ENCODE data around the gene PLPP1.

PLPP1 gene

DNA sequence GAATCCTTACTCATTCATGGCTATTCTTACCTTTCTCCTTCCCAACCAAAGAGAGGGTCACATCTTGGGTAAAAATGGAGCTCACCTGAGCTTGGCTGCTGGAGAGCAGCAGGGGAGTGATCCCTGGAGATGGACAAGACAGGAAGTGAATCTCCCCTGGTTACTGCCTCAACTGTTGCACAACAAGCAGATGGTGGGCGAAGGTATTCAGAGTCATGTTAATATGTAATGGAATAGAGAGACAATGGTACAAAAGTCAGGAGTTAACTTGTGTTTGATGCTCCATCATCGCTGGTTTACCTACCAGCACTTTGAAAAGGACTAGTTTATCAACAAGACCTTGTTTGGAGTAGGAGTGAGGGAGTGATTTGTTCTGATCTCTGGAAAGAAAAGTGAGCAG lies 13.0 kb upstream of the PLPP1 start:
- TF ChIP-seq, protein P1, sequence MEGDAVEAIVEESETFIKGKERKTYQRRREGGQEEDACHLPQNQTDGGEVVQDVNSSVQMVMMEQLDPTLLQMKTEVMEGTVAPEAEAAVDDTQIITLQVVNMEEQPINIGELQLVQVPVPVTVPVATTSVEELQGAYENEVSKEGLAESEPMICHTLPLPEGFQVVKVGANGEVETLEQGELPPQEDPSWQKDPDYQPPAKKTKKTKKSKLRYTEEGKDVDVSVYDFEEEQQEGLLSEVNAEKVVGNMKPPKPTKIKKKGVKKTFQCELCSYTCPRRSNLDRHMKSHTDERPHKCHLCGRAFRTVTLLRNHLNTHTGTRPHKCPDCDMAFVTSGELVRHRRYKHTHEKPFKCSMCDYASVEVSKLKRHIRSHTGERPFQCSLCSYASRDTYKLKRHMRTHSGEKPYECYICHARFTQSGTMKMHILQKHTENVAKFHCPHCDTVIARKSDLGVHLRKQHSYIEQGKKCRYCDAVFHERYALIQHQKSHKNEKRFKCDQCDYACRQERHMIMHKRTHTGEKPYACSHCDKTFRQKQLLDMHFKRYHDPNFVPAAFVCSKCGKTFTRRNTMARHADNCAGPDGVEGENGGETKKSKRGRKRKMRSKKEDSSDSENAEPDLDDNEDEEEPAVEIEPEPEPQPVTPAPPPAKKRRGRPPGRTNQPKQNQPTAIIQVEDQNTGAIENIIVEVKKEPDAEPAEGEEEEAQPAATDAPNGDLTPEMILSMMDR (conservative IDR thresholded peaks at IDR 0.05), result no peak
- no peak for TF ChIP-seq ZFX (IDR thresholded peaks at IDR 0.05)
- H3K27ac ChIP-seq, result no peak overlapping the region

DNA sequence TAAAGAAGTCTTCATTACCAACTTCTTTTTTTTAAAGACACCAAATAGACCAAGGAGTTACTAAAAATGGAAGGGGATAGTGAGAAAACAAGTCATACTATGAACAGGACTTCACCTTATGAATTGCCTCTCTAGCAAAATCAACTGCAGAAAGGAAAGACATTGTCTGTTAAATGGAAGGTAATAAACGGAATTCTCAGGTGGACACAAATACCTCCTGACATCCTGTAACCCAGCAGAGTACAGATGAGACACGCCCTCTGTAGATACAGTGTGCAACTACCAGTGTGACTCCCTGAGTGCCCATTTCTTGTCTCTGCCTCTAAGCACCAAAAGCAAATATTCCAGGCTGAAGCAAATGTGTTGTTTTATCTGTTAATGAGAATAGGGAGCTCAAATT lies 12.2 kb upstream of the PLPP1 start:
- H3K27ac ChIP-seq, result no peak overlapping the region

DNA sequence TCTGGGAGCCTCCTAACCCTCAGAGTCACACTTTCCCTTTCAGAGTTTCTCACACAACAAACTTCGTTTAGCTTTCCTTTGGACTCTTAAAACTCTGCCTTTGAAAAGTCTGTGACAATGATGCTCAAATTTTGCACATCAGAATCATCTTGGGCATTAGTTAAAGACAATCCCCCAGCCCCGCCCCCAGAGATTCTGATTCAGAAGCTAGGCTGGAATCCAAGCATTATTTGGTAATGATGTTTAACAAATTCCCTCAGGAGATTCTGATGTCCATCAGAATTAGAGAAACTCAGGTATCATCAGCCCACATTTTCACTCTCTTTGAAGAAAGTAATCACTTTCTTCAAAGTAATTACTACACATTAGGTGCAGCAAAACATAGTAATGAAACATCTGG lies 9.6 kb upstream of the PLPP1 start:
- TF ChIP-seq, protein P1 (conservative IDR thresholded peaks at IDR 0.05), result no peak
- no peak overlapping the region for H3K27ac ChIP-seq

More for the DNA sequence above, 12.2 kb upstream of the PLPP1 start:
- TF ChIP-seq ZFX (IDR thresholded peaks at IDR 0.05), result no peak
- TF ChIP-seq, protein P1 (conservative IDR thresholded peaks at IDR 0.05), result no peak; the same call in 1 of the 2 replicates

DNA sequence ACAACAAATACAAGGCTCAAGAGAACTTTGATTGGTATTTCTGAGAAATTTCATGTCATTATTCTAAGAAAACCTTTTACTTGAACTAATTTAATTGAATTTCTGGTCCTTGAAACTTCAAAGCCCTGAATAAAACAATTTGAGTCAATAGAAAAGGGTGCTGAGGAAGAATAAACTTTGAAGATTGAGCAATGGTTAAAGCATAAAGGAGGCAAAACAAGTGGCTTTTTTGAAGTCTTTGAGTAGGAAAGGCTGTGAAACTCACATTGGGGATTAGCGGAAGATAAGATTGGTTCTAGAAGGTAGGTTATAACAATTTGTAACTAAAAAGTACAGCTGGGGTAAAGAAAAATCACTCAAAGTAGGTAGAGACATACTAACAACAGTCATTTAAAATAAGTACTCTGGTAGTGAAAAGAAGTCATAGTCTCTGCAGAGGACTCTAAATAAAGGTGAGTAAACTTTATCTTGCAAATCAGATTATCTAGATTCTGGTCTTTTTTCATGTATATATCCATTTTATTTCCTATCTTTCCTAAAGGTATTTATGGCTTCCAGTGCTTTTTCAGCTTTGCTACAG lies 6.4 kb upstream of the PLPP1 start:
- no peak overlapping the region for H3K27ac ChIP-seq
- TF ChIP-seq, protein P1 (conservative IDR thresholded peaks at IDR 0.05), result no peak
- TF ChIP-seq ZFX (IDR thresholded peaks at IDR 0.05), result no peak

DNA sequence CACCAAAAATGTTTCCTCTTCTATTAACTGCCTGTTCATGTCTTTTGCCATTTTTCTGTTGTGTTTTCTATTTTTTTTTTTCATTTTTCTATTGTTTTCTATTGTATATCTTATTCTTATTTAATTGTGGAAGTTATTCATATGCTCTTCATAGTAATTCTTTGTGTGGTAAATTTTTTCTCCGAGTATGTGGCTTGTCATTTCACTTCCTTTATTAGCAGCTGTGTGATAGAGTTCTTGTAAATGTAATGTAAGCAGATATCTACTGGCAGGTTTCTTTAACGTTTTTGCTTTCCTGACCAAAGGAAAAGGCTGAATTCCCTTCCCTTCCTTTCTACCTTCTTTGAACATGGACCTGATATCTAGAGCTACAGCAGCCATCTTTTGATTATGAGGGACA lies 5.8 kb upstream of the PLPP1 start:
- TF ChIP-seq, protein P1 (conservative IDR thresholded peaks at IDR 0.05), result no peak
- TF ChIP-seq ZFX (IDR thresholded peaks at IDR 0.05), result no peak
- no peak overlapping the region for H3K27ac ChIP-seq

DNA sequence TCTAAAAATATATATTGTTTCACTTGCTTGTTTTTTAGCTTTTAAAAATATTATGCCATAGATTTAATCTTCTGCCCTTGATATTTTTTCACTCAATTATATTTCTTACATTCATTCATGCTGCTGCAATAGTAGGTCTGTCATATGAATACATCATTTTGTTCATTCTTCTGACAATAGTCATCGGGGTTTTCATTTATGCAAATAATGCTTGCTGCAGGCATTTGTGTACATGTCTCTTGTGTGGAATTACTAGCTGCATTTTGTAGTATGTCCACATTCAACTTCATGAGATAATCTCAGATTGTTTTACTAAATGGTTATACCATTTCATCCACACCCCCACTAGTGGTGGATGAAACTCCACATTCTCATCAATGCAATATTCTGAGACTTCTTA lies 5.3 kb upstream of the PLPP1 start:
- TF ChIP-seq ZFX (IDR thresholded peaks at IDR 0.05), result no peak
- TF ChIP-seq, protein P1 (conservative IDR thresholded peaks at IDR 0.05), result no peak
- H3K27ac ChIP-seq, result no peak overlapping the region

DNA sequence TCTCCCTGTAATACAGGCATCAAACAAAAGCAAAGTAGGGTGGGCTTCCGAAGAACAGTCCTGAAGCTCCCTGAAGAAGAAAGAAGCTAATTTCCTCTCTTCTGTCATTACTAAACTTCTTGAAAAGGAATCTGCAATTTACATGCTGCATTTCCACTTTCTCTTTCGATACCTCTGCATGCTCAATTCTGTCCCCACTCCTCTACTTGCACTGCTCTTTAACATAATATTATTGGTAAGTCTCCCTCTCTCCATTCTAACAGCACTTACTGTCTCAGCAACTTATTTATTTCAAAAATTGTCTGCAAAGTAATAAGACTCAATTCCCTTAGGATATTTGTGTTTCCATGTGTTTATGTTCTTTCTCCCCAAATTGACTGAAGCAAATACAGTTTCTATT lies 3.9 kb upstream of the PLPP1 start:
- no peak overlapping the region for H3K27ac ChIP-seq
- TF ChIP-seq, protein P1 (conservative IDR thresholded peaks at IDR 0.05), result no peak
- TF ChIP-seq ZFX (IDR thresholded peaks at IDR 0.05), result no peak

DNA sequence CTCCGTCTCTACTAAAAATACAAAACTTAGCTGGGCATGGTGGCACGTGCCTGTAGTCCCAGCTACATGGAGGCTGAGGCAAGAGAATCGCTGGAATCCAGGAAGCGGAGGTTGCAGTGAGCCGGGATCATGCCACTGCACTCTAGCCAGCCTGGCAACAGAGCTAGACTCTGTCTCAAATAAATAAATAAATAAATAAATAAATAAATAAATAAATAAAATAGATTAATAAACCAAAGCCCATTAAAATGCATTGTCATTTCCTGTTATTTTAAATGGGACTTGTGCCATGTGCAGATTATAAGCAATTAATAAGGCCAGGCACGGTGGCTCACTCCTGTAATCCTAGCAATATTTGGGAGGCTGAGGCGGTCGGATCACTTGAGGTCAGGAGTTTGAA lies 2.6 kb upstream of the PLPP1 start:
- H3K27ac ChIP-seq, result peak overlapping the region; percentile 8; the same call in 1 of the 2 replicates

Data from C4-2B (cell line).